Transverse colon (tissue), 4 donors: ENCODE measurements around the gene ABHD12. TPM values are rescaled to one million over a fixed set of nuclear protein-coding genes. Genes with fewer than 3 reads are reported as not detected.

ENCODE experiments used
- DNase-seq: peaks from one replicate; pipeline ENCODE4 v3.0.0-alpha.2; 2019
- H3K27ac ChIP-seq, 4 donors: fragments of 200-600 bp; sonication (generic); 2 replicates each; pipeline ENCODE4 v1.5.1; 2016 to 2018; ENCODE audit warnings: inconsistent platforms in 4 of 4
- H3K27me3 ChIP-seq: fragments of 200-600 bp; sonication (generic); 2 replicates; pipeline ENCODE4 v1.5.1; 2017; ENCODE audit warnings: inconsistent platforms
- H3K36me3 ChIP-seq, 4 donors: fragments of 200-600 bp; sonication (generic); 2 replicates each; pipeline ENCODE4 v1.5.1; 2017 to 2019; ENCODE audit warnings: inconsistent platforms in 4 of 4
- H3K4me1 ChIP-seq, 4 donors: fragments of 200-600 bp; sonication (generic); 2 replicates each; pipeline ENCODE4 v1.5.1; 2017 to 2020; ENCODE audit warnings: inconsistent platforms in 4 of 4
- H3K4me3 ChIP-seq, 4 donors: fragments of 200-600 bp; sonication (generic); 1 replicate in 1 of 4; 2 replicates in 3 of 4; pipeline versions ENCODE4 v1.5.1 to v1.6.1; 2017 to 2019; ENCODE audit warnings: inconsistent platforms in 4 of 4
- H3K9me3 ChIP-seq, 2 donors: fragments of 200-600 bp; sonication (generic); 2 replicates each; pipeline ENCODE4 v1.5.1; 2017 to 2019; ENCODE audit warnings: inconsistent platforms in 2 of 2
- CTCF ChIP-seq, 5 experiments: fragments of 200-600 bp in 3 of 5; fragments of 450-650 bp in 2 of 5; sonication (generic) in 3 of 5; IDR thresholded peaks; 1 replicate in 2 of 5; 2 replicates in 3 of 5; pipeline ENCODE4 v1.5.1; 2016 to 2017; ENCODE audit warnings: antibody characterized with exemption in 5 of 5, inconsistent platforms in 3 of 5, mild to moderate bottlenecking in 2 of 5, moderate library complexity in 1 of 5
- EP300 ChIP-seq: sonication (generic); formaldehyde crosslinking; IDR thresholded peaks from one replicate; pipeline ENCODE4 v1.6.1; 2017; ENCODE audit warnings: antibody characterized with exemption, low read depth
- POLR2A ChIP-seq: fragments of 450-650 bp; IDR thresholded peaks from one replicate; pipeline ENCODE4 v1.6.1; 2016; ENCODE audit warnings: antibody characterized with exemption, mild to moderate bottlenecking, moderate library complexity
- POLR2AphosphoS5 ChIP-seq, 3 donors: sonication (generic); formaldehyde crosslinking; IDR thresholded peaks; one replicate each; pipeline ENCODE4 v1.6.1; 2016; ENCODE audit warnings: antibody characterized with exemption in 3 of 3
- WGBS, 2 donors: methylation state at CpG; one replicate each; pipeline ENCODE4 v1.1.5; 2018; ENCODE audit warnings: low coverage in 1 of 2; 5-methylcytosine and 5-hydroxymethylcytosine counted together
- in situ Hi-C, 4 donors: fragments of 200-750 bp; cut with MboI; loops; one replicate each; pipeline versions ENCODE4 v1.15.0 to v1.15.1; 2017; ENCODE audit warnings: low sequenced_read_pairs in 3 of 4, low pct_ligation_motif_present in 1 of 4, low pct_unique_long_range_greater_than_20kb in 1 of 4
- intact Hi-C: fragments of 100-400 bp; cut with DNase I; formaldehyde crosslinking; loops from one replicate; pipeline ENCODE4 v1.15.1; 2023; ENCODE audit warnings: low total_unique reads
- total RNA-seq, 4 donors: library from RNA; depleted of rRNA; stranded (reverse); fragments of >200 nt; gene quantifications; one replicate each; pipeline ENCODE4 v1.1.0, GENCODE V29; 2016

ABHD12 gene
- 100 to 1,000 TPM in 1 of 4 donors, 10 to 100 TPM in 3; 67.3 to 103 (median 73.4) TPM for total RNA-seq

- TF ChIP-seq POLR2AphosphoS5 (IDR thresholded peaks at IDR 0.05) (peak; percentile 82 to 95 (median 94)), POLR2A (peak; percentile 91), CTCF (IDR thresholded peaks at IDR 0.05) (no peak)
- peak; percentile 98 for DNase-seq
- H3K36me3 ChIP-seq = no peaks in the 10 kb centered on the region
- in situ Hi-C loops (loop anchor here in 2 of 4 donors (10.0 to 25.0 kb wide), 3 partner anchors 86 to 396 kb away; partner anchors contain the start of genes ACSS1 (in 1 of the 2) and APMAP (in 1 of the 2)), intact Hi-C loops (no loop called here)
- WGBS, 2 donors = 1 to 9% methylated on average over 4 to 38 of the region's 91 CpGs
- peak within 1 kb of the TSS; percentile 94 to 98 (median 94) for H3K27ac ChIP-seq
- H3K4me3 ChIP-seq = peak within 1 kb of the TSS; percentile 71 to 94 (median 74)
- H3K27me3 ChIP-seq = no peaks in the 10 kb centered on the region
- H3K4me1 ChIP-seq = peaks cover 3 to 15% (median 11%) of the 10 kb centered on the region in 4 donors
- no peaks in the 10 kb centered on the region for H3K9me3 ChIP-seq
These were observed at the start of gene ABHD12 for GRCh38 chr20:25390538-25391528. TSS of gene ABHD12 (minus strand) at chr20:25390835. CDS start at chr20:25390703, 132 bp downstream.

GRCh38 chr20:25439328-25439727 lies 48.7 kb upstream of the ABHD12 start:
- in situ Hi-C loops = no loop called here
- WGBS, 2 donors = 70 to 78% methylated on average over 3 of the region's 3 CpGs
- TF ChIP-seq POLR2A (no peak), POLR2AphosphoS5 (IDR thresholded peaks at IDR 0.05) (no peak), CTCF (IDR thresholded peaks at IDR 0.05) (no peak), EP300 (no peak)
- Histone ChIP-seq H3K36me3 (no peaks in the 10 kb centered on the region), H3K9me3 (no peaks in the 10 kb centered on the region), H3K4me3 (no peak overlapping the region), H3K4me1 (no peaks in the 10 kb centered on the region), H3K27ac (no peak overlapping the region), H3K27me3 (no peaks in the 10 kb centered on the region)
- intact Hi-C loops = loop anchor here (5.0 kb wide), 1 partner anchor 313 kb away; no protein-coding TSS in a partner anchor
- DNase-seq = no peak

GRCh38 chr20:25437153-25437581 lies 46.5 kb upstream of the ABHD12 start:
- intact Hi-C loops (loop anchor here (5.0 kb wide), 1 partner anchor 315 kb away; no protein-coding TSS in a partner anchor), in situ Hi-C loops (no loop called here)
- H3K4me1 ChIP-seq = no peaks in the 10 kb centered on the region
- WGBS, 2 donors = 53 to 71% methylated on average over 4 of the region's 4 CpGs
- no peaks in the 10 kb centered on the region for H3K9me3 ChIP-seq
- no peak for DNase-seq
- no peaks in the 10 kb centered on the region for H3K27me3 ChIP-seq
- H3K4me3 ChIP-seq = no peak overlapping the region
- H3K27ac ChIP-seq = no peak overlapping the region
- TF ChIP-seq POLR2A = no peak
- no peak for TF ChIP-seq POLR2AphosphoS5 (IDR thresholded peaks at IDR 0.05)
- TF ChIP-seq CTCF (IDR thresholded peaks at IDR 0.05) = no peak
- no peak for TF ChIP-seq EP300
- no peaks in the 10 kb centered on the region for H3K36me3 ChIP-seq

- Histone ChIP-seq H3K4me3 (no peak overlapping the region), H3K9me3 (no peaks in the 10 kb centered on the region), H3K36me3 (no peaks in the 10 kb centered on the region), H3K27me3 (no peaks in the 10 kb centered on the region), H3K27ac (no peak overlapping the region), H3K4me1 (no peaks in the 10 kb centered on the region)
- in situ Hi-C loops (loop anchor here in 1 of 4 donors (25.0 kb wide), 1 partner anchor 437 kb away; the partner anchor contains the start of gene APMAP), intact Hi-C loops (no loop called here)
- TF ChIP-seq POLR2AphosphoS5 (IDR thresholded peaks at IDR 0.05) = no peak
- TF ChIP-seq EP300 = no peak
- TF ChIP-seq POLR2A = no peak
- TF ChIP-seq CTCF (IDR thresholded peaks at IDR 0.05) = no peak
- DNase-seq = no peak
- 84 to 96% methylated on average over 3 of the region's 3 CpGs for WGBS, 2 donors
These were observed 33.9 kb upstream of the ABHD12 start for GRCh38 chr20:25424536-25424935.
